HCT116 (cell line): ENCODE measurements around the gene PCSK2. TPM values are rescaled to one million over a fixed set of nuclear protein-coding genes. Genes with fewer than 3 reads are reported as not detected.

Source experiments
- ATAC-seq: fragments of 200-7000 bp; cut with Tn5 transposase; 2 replicates; pipeline ENCODE4 v1.9.1; 2020; ENCODE audit warnings: mild to moderate bottlenecking, moderate library complexity
- BruUV-seq: library from RNA; stranded (reverse); fragments of 400-500 nt; replicated peaks from 2 replicates; lab custom pipeline; 2021; lab: Mats Ljungman, UMichigan
- CTCF ChIA-PET: fragments of 300-600 bp; sonication (Branson Sonifier 250); formaldehyde crosslinking; loops from one replicate; lab custom pipeline; 2021; ENCODE audit warnings: antibody characterized with exemption; lab: Charles Lee
- POLR2A ChIA-PET: fragments of 300-600, 350-600 bp; sonication (Branson Sonifier 250); formaldehyde crosslinking; loops from one replicate; lab custom pipeline; 2021; ENCODE audit warnings: antibody characterized with exemption; lab: Charles Lee
- RAD21 ChIA-PET, 2 experiments: fragments of 300-600 bp; sonication (Branson Sonifier 250); formaldehyde crosslinking; loops; one replicate each; lab custom pipeline; 2023; ENCODE audit warnings: low total read pairs in 2 of 2; ENCODE audit not compliant: uncharacterized antibody in 2 of 2, unreplicated experiment in 2 of 2, low non-redundant PET in 1 of 2; lab: Charles Lee
- DNase-seq: peaks from one replicate; pipeline ENCODE4 v3.0.0-alpha.2; 2010; ENCODE audit warnings: low read depth, low spot score
- H2AFZ ChIP-seq: fragments of 200-600 bp; shearing (Covaris generic), sonication (generic); 2 replicates; pipeline ENCODE4 v1.6.1; 2017; ENCODE audit warnings: low read depth, mixed run types, mixed read lengths, antibody characterized with exemption, low read length; ENCODE audit not compliant: poor library complexity, severe bottlenecking
- H3K27ac ChIP-seq: 2 replicates; pipeline ENCODE4 v1.5.1; 2012; ENCODE audit warnings: low read depth, low read length
- H3K27me3 ChIP-seq: fragments of 200-600 bp; sonication (generic); 2 replicates; pipeline ENCODE4 v1.6.1; 2016; ENCODE audit warnings: mixed run types, low read length, mixed read lengths; ENCODE audit not compliant: insufficient read depth
- H3K36me3 ChIP-seq, 2 experiments: fragments of 200-500 bp in 1 of 2; fragments of 200-600 bp in 1 of 2; sonication (Bioruptor generic) in 1 of 2; sonication (generic) in 1 of 2; 2 replicates each; pipeline versions ENCODE4 v1.5.1 to v1.6.1; 2014 to 2016; ENCODE audit warnings: low read length in 2 of 2, inconsistent platforms in 1 of 2, mixed read lengths in 1 of 2, mixed run types in 1 of 2; ENCODE audit not compliant: insufficient read depth in 2 of 2, control insufficient read depth in 1 of 2
- H3K4me1 ChIP-seq, 2 experiments: fragments of 200-600 bp in 1 of 2; sonication (generic) in 1 of 2; 2 replicates each; pipeline versions ENCODE4 v1.5.1 to v1.6.1; 2012 to 2017; ENCODE audit warnings: low read length in 2 of 2, inconsistent platforms in 1 of 2, mild to moderate bottlenecking in 1 of 2, mixed read lengths in 1 of 2, mixed run types in 1 of 2, moderate library complexity in 1 of 2; ENCODE audit not compliant: insufficient read depth in 2 of 2, control insufficient read depth in 1 of 2
- H3K4me2 ChIP-seq: fragments of 200-600 bp; sonication (generic); 2 replicates; pipeline ENCODE4 v1.6.1; 2017; ENCODE audit warnings: mixed run types, low read length, mixed read lengths
- H3K4me3 ChIP-seq, 2 experiments: fragments of 200-600 bp in 1 of 2; sonication (generic) in 1 of 2; replicated peaks in 1 of 2; 2 replicates each; pipeline ENCODE4 v1.5.1; 2011 to 2016; ENCODE audit warnings: low read length in 2 of 2, control low read depth in 1 of 2, low read depth in 1 of 2, mild to moderate bottlenecking in 1 of 2, mixed read lengths in 1 of 2, mixed run types in 1 of 2
- H3K79me2 ChIP-seq: fragments of 200-600 bp; sonication (generic); 2 replicates; pipeline ENCODE4 v1.6.1; 2017; ENCODE audit warnings: mild to moderate bottlenecking, mixed run types, low read length, moderate library complexity, mixed read lengths; ENCODE audit not compliant: insufficient read depth
- H3K9ac ChIP-seq: fragments of 200-600 bp; sonication (generic); 2 replicates; pipeline ENCODE4 v1.6.1; 2016; ENCODE audit warnings: low read length, mixed read lengths
- H3K9me2 ChIP-seq: fragments of 200-600 bp; sonication (generic), shearing (Covaris generic); 2 replicates; pipeline ENCODE4 v1.6.1; 2017; ENCODE audit warnings: mixed run types, mild to moderate bottlenecking, moderate library complexity; ENCODE audit not compliant: insufficient read depth
- H3K9me3 ChIP-seq, 2 experiments: fragments of 200-500 bp in 1 of 2; fragments of 200-600 bp in 1 of 2; sonication (Bioruptor generic) in 1 of 2; sonication (generic) in 1 of 2; 2 replicates each; pipeline ENCODE4 v1.6.1; 2014 to 2017; ENCODE audit warnings: low read length in 2 of 2, mixed read lengths in 2 of 2, inconsistent platforms in 1 of 2, low read depth in 1 of 2, mild to moderate bottlenecking in 1 of 2, mixed run types in 1 of 2, moderate library complexity in 1 of 2; ENCODE audit not compliant: control insufficient read depth in 1 of 2, insufficient read depth in 1 of 2
- H4K20me1 ChIP-seq: fragments of 200-600 bp; sonication (generic), shearing (Covaris generic); 2 replicates; pipeline ENCODE4 v1.6.1; 2017; ENCODE audit warnings: mixed run types, mild to moderate bottlenecking, moderate library complexity; ENCODE audit not compliant: insufficient read depth
- CEBPB ChIP-seq: IDR thresholded peaks from 2 replicates; pipeline ENCODE4 v1.6.1; 2012; ENCODE audit warnings: low read depth
- REST ChIP-seq: IDR thresholded peaks from 2 replicates; pipeline ENCODE4 v1.6.1; 2012; ENCODE audit warnings: low read depth
- SIN3A ChIP-seq: IDR thresholded peaks from 2 replicates; pipeline ENCODE4 v1.6.1; 2012; ENCODE audit warnings: low read depth
- intact Hi-C: fragments of 100-400 bp; cut with micrococcal nuclease; formaldehyde crosslinking; loops from 2 replicates; pipeline ENCODE4 v1.10.0; 2022
- total RNA-seq: library from RNA; stranded (reverse); gene quantifications from one replicate; pipeline ENCODE4 v1.2.1, GENCODE V29; 2021; ENCODE audit not compliant: unreplicated experiment
- TF ChIP-seq, protein P1 (sequence below), 3 experiments: fragments of 200-600 bp in 1 of 3; sonication (generic) in 1 of 3; IDR thresholded peaks in 2 of 3; conservative IDR thresholded peaks in 1 of 3; 2 replicates each; pipeline ENCODE4 v1.5.1; 2012 to 2017; ENCODE audit warnings: low read depth in 2 of 3, low read length in 2 of 3, antibody characterized with exemption in 1 of 3, borderline replicate concordance in 1 of 3, control low read depth in 1 of 3, mild to moderate bottlenecking in 1 of 3, mixed read lengths in 1 of 3, mixed run types in 1 of 3, moderate library complexity in 1 of 3; ENCODE audit not compliant: insufficient read depth in 1 of 3

PCSK2 gene
- total RNA-seq, 1 experiment from 2014 or later, result not detected

- H3K9ac ChIP-seq, result no peak overlapping the region
- TF ChIP-seq CEBPB (no peak), SIN3A (no peak)
- no peak overlapping the region for H3K27ac ChIP-seq
- no peaks in the 10 kb centered on the region for H3K9me2 ChIP-seq
- ChIA-PET CTCF (no interaction called here), POLR2A (no interaction called here), RAD21 (no interaction called here)
- H3K36me3 ChIP-seq, result no peaks in the 10 kb centered on the region
- ATAC-seq (no peak), DNase-seq (no peak)
- H2AFZ ChIP-seq, result no peak overlapping the region
- peaks cover 38% of the 10 kb centered on the region for H3K27me3 ChIP-seq
- H4K20me1 ChIP-seq, result no peaks in the 10 kb centered on the region
- H3K4me3 ChIP-seq, result no peak overlapping the region
- H3K9me3 ChIP-seq, result no peaks in the 10 kb centered on the region
- no peaks in the 10 kb centered on the region for H3K79me2 ChIP-seq
- no peak overlapping the region for H3K4me2 ChIP-seq
- BruUV-seq, result no TSS peak
- intact Hi-C loops, result no loop called here
- no peaks in the 10 kb centered on the region for H3K4me1 ChIP-seq
These were observed 154.0 kb downstream of the PCSK2 start for GRCh38 chr20:17380801-17381200.

DNA sequence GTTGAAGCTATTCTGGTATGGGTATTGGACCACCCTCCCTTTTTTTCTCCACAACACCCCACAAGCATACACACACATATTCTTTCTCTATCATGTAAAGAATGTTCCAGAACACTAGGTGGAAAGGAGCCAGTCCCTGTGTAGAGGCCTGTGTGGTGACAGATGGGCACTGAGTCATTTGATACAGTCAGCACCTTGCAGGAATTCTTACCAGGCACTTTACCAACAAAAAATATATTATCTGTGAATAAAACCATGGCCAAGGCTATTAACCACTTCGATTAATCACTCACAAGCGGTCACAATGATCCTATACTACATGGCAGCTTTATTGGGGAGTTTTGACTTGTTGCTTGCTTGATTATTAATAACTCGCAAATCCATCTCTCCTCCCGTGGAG, 154.9 kb downstream of the PCSK2 start:
- H4K20me1 ChIP-seq, result no peaks in the 10 kb centered on the region
- no peaks in the 10 kb centered on the region for H3K36me3 ChIP-seq
- no peaks in the 10 kb centered on the region for H3K79me2 ChIP-seq
- POLR2A ChIA-PET, result no interaction called here
- ATAC-seq (no peak), DNase-seq (no peak)
- no peak overlapping the region for H3K4me2 ChIP-seq
- intact Hi-C loops, result no loop called here
- no peak overlapping the region for H3K4me3 ChIP-seq
- no peaks in the 10 kb centered on the region for H3K9me3 ChIP-seq
- BruUV-seq, result no TSS peak
- RAD21 ChIA-PET, result no interaction called here
- H3K9ac ChIP-seq, result no peak overlapping the region
- CTCF ChIA-PET, result no interaction called here
- H3K9me2 ChIP-seq, result no peaks in the 10 kb centered on the region
- peaks cover 44% of the 10 kb centered on the region for H3K27me3 ChIP-seq
- no peak for TF ChIP-seq REST
- TF ChIP-seq, protein P1, sequence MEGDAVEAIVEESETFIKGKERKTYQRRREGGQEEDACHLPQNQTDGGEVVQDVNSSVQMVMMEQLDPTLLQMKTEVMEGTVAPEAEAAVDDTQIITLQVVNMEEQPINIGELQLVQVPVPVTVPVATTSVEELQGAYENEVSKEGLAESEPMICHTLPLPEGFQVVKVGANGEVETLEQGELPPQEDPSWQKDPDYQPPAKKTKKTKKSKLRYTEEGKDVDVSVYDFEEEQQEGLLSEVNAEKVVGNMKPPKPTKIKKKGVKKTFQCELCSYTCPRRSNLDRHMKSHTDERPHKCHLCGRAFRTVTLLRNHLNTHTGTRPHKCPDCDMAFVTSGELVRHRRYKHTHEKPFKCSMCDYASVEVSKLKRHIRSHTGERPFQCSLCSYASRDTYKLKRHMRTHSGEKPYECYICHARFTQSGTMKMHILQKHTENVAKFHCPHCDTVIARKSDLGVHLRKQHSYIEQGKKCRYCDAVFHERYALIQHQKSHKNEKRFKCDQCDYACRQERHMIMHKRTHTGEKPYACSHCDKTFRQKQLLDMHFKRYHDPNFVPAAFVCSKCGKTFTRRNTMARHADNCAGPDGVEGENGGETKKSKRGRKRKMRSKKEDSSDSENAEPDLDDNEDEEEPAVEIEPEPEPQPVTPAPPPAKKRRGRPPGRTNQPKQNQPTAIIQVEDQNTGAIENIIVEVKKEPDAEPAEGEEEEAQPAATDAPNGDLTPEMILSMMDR (IDR thresholded peaks at IDR 0.05 in 2 of 3, conservative IDR thresholded peaks at IDR 0.05 in 1 of 3; ENCODE audit: borderline replicate concordance in 1 of 3, insufficient read depth in 1 of 3, low read depth in 2 of 3, low read length in 2 of 3), result no peak
- no peak overlapping the region for H2AFZ ChIP-seq
- no peaks in the 10 kb centered on the region for H3K4me1 ChIP-seq
- H3K27ac ChIP-seq, result no peak overlapping the region
